OCI-LY1 (cell line): ENCODE data around the gene USP48.
A peak's percentile ranks its signal among the peaks of the same experiment; 100 is the strongest.
"Not testable (repeated sequence)": the region's sequence is repeated elsewhere in the genome, so short reads cannot be mapped to it uniquely, and the experiment has no call there.

Experiments used
- H2AFZ ChIP-seq: fragments of 200-600 bp; sonication (generic), shearing (Covaris generic); 2 replicates; pipeline ENCODE4 v1.6.0; 2014; ENCODE audit warnings: antibody characterized with exemption, mild to moderate bottlenecking, low read length
- H3F3A ChIP-seq: fragments of 200-600 bp; sonication (generic), shearing (Covaris generic); 2 replicates; pipeline ENCODE4 v1.6.0; 2014; ENCODE audit warnings: mild to moderate bottlenecking, antibody characterized with exemption, low read length, moderate library complexity; ENCODE audit not compliant: insufficient read depth
- H3K27ac ChIP-seq: fragments of 200-600 bp; sonication (generic); 2 replicates; pipeline ENCODE4 v1.5.1; 2014; ENCODE audit warnings: low read length, mixed run types, mild to moderate bottlenecking, low read depth; ENCODE audit not compliant: poor library complexity, severe bottlenecking
- H3K27me3 ChIP-seq: fragments of 200-600 bp; sonication (generic); 2 replicates; pipeline ENCODE4 v1.6.0; 2014; ENCODE audit warnings: antibody characterized with exemption, mild to moderate bottlenecking, low read length, moderate library complexity; ENCODE audit not compliant: insufficient read depth
- H3K36me3 ChIP-seq: fragments of 200-600 bp; sonication (generic); 2 replicates; pipeline ENCODE4 v1.6.1; 2014; ENCODE audit warnings: mild to moderate bottlenecking, antibody characterized with exemption, low read length, moderate library complexity, mixed read lengths; ENCODE audit not compliant: insufficient read depth
- H3K4me1 ChIP-seq: fragments of 200-600 bp; sonication (generic); 2 replicates; pipeline ENCODE4 v1.5.1; 2014; ENCODE audit warnings: mild to moderate bottlenecking, low read length, moderate library complexity; ENCODE audit not compliant: insufficient read depth, severe bottlenecking
- H3K4me2 ChIP-seq: fragments of 200-600 bp; sonication (generic), shearing (Covaris generic); 2 replicates; pipeline ENCODE4 v1.6.1; 2014; ENCODE audit warnings: low read length
- H3K4me3 ChIP-seq: fragments of 200-600 bp; sonication (generic); 2 replicates; pipeline ENCODE4 v1.5.1; 2014; ENCODE audit warnings: low read length, low read depth, mild to moderate bottlenecking, mixed read lengths; ENCODE audit not compliant: poor library complexity, severe bottlenecking
- H3K79me2 ChIP-seq: fragments of 200-600 bp; shearing (Covaris generic); 2 replicates; pipeline ENCODE4 v1.6.1; 2016; ENCODE audit warnings: mixed run types, low read length, mixed read lengths; ENCODE audit not compliant: insufficient read depth
- H3K9ac ChIP-seq: fragments of 200-600 bp; sonication (generic), shearing (Covaris generic); 2 replicates; pipeline ENCODE4 v1.6.1; 2014; ENCODE audit warnings: mild to moderate bottlenecking, low read length, mixed read lengths
- H3K9me2 ChIP-seq: fragments of 200-600 bp; sonication (generic), shearing (Covaris generic); 2 replicates; pipeline ENCODE4 v1.6.1; 2014; ENCODE audit warnings: low read depth, mild to moderate bottlenecking, low read length, mixed read lengths
- H3K9me3 ChIP-seq: fragments of 200-600 bp; shearing (Covaris generic); 2 replicates; pipeline ENCODE4 v1.6.1; 2014; ENCODE audit warnings: low read length, mixed read lengths
- H4K20me1 ChIP-seq: fragments of 200-600 bp; sonication (generic), shearing (Covaris generic); 2 replicates; pipeline ENCODE4 v1.6.0; 2016; ENCODE audit warnings: mild to moderate bottlenecking, low read length; ENCODE audit not compliant: insufficient read depth
- EZH2 ChIP-seq: fragments of 200-600 bp; sonication (generic), shearing (Covaris generic); IDR thresholded peaks from 2 replicates; pipeline ENCODE4 v1.8.0; 2017; ENCODE audit warnings: borderline replicate concordance, mixed run types, mild to moderate bottlenecking, antibody characterized with exemption, low read length, moderate library complexity, mixed read lengths
- TF ChIP-seq, protein P1 (sequence below): fragments of 200-600 bp; sonication (generic), shearing (Covaris generic); IDR thresholded peaks from 2 replicates; pipeline ENCODE4 v1.5.1; 2017; ENCODE audit warnings: mild to moderate bottlenecking, antibody characterized with exemption, low read length, moderate library complexity, mixed read lengths

The USP48 gene

DNA sequence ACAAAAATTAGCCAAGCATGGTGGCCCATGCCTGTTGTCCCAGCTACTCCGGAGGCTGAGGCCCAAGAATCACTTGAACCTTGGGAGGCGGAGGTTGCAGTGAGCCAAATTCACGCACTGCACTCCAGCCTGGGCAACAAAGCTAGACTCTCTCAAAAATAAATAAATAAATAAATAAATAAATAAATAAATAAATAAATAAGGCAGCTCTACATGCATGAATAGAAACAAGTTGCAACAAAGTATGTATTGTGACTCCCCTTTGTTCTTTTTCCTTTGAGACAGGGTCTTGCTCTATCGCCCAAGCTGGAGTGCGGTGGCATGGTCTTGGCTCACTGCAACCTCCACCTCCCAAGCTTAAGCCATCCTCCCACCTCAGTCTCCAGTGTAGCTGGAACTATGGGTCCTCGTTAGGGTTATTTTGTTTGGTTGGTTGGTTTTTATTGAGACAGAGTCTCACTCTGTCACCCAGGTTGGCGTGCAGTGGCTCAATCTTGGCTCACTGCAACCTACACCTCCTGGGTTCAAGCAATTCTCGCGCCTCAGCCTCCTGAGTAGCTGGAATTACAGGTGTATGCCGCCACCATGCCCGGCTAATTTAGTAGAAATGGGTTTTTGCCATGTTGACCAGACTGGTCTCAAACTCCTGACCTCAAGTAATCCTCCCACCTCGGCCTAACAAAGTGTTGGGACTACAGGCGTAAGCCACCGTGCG is 8.0 kb downstream of the USP48 start:
- no peak overlapping the region for H3K4me2 ChIP-seq
- no peaks in the 10 kb centered on the region for H3F3A ChIP-seq
- no peak overlapping the region for H3K4me3 ChIP-seq
- no peaks in the 10 kb centered on the region for H4K20me1 ChIP-seq
- TF ChIP-seq, protein P1, sequence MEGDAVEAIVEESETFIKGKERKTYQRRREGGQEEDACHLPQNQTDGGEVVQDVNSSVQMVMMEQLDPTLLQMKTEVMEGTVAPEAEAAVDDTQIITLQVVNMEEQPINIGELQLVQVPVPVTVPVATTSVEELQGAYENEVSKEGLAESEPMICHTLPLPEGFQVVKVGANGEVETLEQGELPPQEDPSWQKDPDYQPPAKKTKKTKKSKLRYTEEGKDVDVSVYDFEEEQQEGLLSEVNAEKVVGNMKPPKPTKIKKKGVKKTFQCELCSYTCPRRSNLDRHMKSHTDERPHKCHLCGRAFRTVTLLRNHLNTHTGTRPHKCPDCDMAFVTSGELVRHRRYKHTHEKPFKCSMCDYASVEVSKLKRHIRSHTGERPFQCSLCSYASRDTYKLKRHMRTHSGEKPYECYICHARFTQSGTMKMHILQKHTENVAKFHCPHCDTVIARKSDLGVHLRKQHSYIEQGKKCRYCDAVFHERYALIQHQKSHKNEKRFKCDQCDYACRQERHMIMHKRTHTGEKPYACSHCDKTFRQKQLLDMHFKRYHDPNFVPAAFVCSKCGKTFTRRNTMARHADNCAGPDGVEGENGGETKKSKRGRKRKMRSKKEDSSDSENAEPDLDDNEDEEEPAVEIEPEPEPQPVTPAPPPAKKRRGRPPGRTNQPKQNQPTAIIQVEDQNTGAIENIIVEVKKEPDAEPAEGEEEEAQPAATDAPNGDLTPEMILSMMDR, result no peak
- no peak for TF ChIP-seq EZH2
- H3K36me3 ChIP-seq, result peaks cover 20% of the 10 kb centered on the region
- H3K27ac ChIP-seq, result peak overlapping the region; percentile 23
- no peaks in the 10 kb centered on the region for H3K27me3 ChIP-seq
- H3K9ac ChIP-seq, result no peak overlapping the region
- peaks cover 94% of the 10 kb centered on the region for H3K79me2 ChIP-seq
- peaks cover 23% of the 10 kb centered on the region for H3K4me1 ChIP-seq
- no peaks in the 10 kb centered on the region for H3K9me2 ChIP-seq
- H2AFZ ChIP-seq, result no peak overlapping the region
- H3K9me3 ChIP-seq, result no peaks in the 10 kb centered on the region

GRCh38 chr1:21773585-21773984 is 9.4 kb downstream of the USP48 start:
- Histone ChIP-seq H3K27ac (peak overlapping the region; percentile 51), H3K4me2 (peak overlapping the region; percentile 23; the same call in 1 of the 2 replicates), H3K9ac (no peak overlapping the region)

GRCh38 chr1:21771672-21772071 is 11.3 kb downstream of the USP48 start:
- not testable (repeated sequence) for H3K9ac ChIP-seq
- peaks cover 19% of the 10 kb centered on the region for H3K4me1 ChIP-seq

More at GRCh38 chr1:21773585-21773984, 9.4 kb downstream of the USP48 start:
- H4K20me1 ChIP-seq, result no peaks in the 10 kb centered on the region
- no peak for TF ChIP-seq EZH2
- TF ChIP-seq, protein P1, result no peak
- peaks cover 93% of the 10 kb centered on the region for H3K79me2 ChIP-seq
- H2AFZ ChIP-seq, result no peak overlapping the region
- no peaks in the 10 kb centered on the region for H3F3A ChIP-seq
- no peaks in the 10 kb centered on the region for H3K27me3 ChIP-seq
- no peak overlapping the region for H3K4me3 ChIP-seq
- H3K9me2 ChIP-seq, result no peaks in the 10 kb centered on the region
- H3K36me3 ChIP-seq, result peaks cover 20% of the 10 kb centered on the region
- H3K9me3 ChIP-seq, result no peaks in the 10 kb centered on the region
- H3K4me1 ChIP-seq, result peaks cover 19% of the 10 kb centered on the region

DNA sequence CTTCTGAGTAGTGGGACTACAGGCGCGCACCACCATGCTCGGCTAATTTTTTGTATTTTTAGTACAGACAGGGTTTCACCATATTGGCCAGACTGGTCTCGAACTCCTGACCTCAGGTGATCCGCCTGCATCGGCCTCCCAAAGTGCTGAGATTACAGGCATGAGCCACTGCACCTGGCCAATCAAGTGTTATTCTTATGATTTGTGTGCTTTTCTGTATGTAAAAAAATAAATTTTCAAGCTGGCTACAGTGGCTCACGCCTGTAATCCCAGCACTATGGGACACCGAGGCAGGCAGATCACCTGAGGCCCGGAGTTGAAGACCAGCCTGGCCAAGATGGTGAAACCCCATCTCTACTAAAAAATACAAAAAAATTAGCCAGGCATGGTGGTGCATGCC is 12.3 kb downstream of the USP48 start:
- not testable (repeated sequence) for H3K27ac ChIP-seq, H3F3A ChIP-seq, H3K36me3 ChIP-seq, H3K4me2 ChIP-seq, H2AFZ ChIP-seq, H3K9ac ChIP-seq, H4K20me1 ChIP-seq, H3K27me3 ChIP-seq, H3K9me2 ChIP-seq, H3K4me3 ChIP-seq, H3K9me3 ChIP-seq
- H3K79me2 ChIP-seq, result peaks cover 91% of the 10 kb centered on the region
- H3K4me1 ChIP-seq, result peaks cover 14% of the 10 kb centered on the region

More at GRCh38 chr1:21771672-21772071, 11.3 kb downstream of the USP48 start:
- H3K9me3 ChIP-seq, H3F3A ChIP-seq, H3K27me3 ChIP-seq, H3K4me2 ChIP-seq, H4K20me1 ChIP-seq, H3K9me2 ChIP-seq, H3K27ac ChIP-seq, H3K4me3 ChIP-seq, H2AFZ ChIP-seq: not testable (repeated sequence)
- Histone ChIP-seq H3K79me2 (peaks cover 90% of the 10 kb centered on the region), H3K36me3 (peaks cover 16% of the 10 kb centered on the region)
